K562 treated with DMSO at 1 percent for 12 hours (cell line): ENCODE results near the gene RPS13. TPM values are rescaled to one million over a fixed set of nuclear protein-coding genes. Genes with fewer than 3 reads are reported as not detected.

ENCODE experiments used
- total RNA-seq: library from RNA; unstranded; fragments of 300-600 nt; gene quantifications from 2 replicates; pipeline ENCODE4 v1.2.3, GENCODE V29; 2022; ENCODE audit not compliant: insufficient read depth

The RPS13 gene
- total RNA-seq: 2,227 and 2,724 TPM in 2 replicates

GRCh38 chr11:17077520-17078401 is at the start of gene RPS13:
TSS of gene RPS13 (minus strand) at chr11:17077667. CDS start at chr11:17077641, 26 bp downstream.

Other genes with a start within 250 kb of the RPS13 start
- gene PLEKHA7, start 63.3 kb downstream of the RPS13 start, total RNA-seq: not detected in 2 replicates
- 1.1 and 14.5 TPM in 2 replicates for gene PIK3C2A, start 130.3 kb upstream of the RPS13 start, total RNA-seq
- gene NUCB2, start 199.1 kb upstream of the RPS13 start, total RNA-seq: 90.2 and 126 TPM in 2 replicates